ENCODE results near the gene SYNGR3.

Gene SYNGR3

GRCh38 chr16:1942810-1943726 lies 46.7 kb upstream of the SYNGR3 start, which contains the start of gene MSRB1:
Gene MSRB1 (minus strand): TSS chr16:1943199. CDS start chr16:1943156, 43 bp downstream.
- DNase-seq (ENCODE audit: extremely low read depth, insufficient read length): peak; percentile 97
- Histone ChIP-seq H3K4me3 (replicated peaks; ENCODE audit: low read depth, low read length) (peak within 1 kb of the TSS; percentile 79), H3K36me3 (ENCODE audit: control insufficient read depth, insufficient read depth, low read length) (peaks cover 19% of the 10 kb centered on the region), H3K27me3 (replicated peaks; ENCODE audit: control insufficient read depth, insufficient read depth, low read length) (no peaks in the 10 kb centered on the region)
- no peak for TF ChIP-seq CTCF (IDR thresholded peaks at IDR 0.05; ENCODE audit: insufficient read depth, low read length, poor library complexity, severe bottlenecking)

GRCh38 chr16:1944612-1945199 lies 45.1 kb upstream of the SYNGR3 start:
- no peak overlapping the region for H3K4me3 ChIP-seq (replicated peaks; ENCODE audit: low read depth, low read length)
- peaks cover 8% of the 10 kb centered on the region for H3K36me3 ChIP-seq (ENCODE audit: control insufficient read depth, insufficient read depth, low read length)
- DNase-seq (ENCODE audit: extremely low read depth, insufficient read length): no peak
- H3K27me3 ChIP-seq (replicated peaks; ENCODE audit: control insufficient read depth, insufficient read depth, low read length): no peaks in the 10 kb centered on the region
- no peak for TF ChIP-seq CTCF (IDR thresholded peaks at IDR 0.05; ENCODE audit: insufficient read depth, low read length, poor library complexity, severe bottlenecking)

- DNase-seq (ENCODE audit: extremely low read depth, insufficient read length): no peak
- no peak overlapping the region for H3K4me3 ChIP-seq (replicated peaks; ENCODE audit: low read depth, low read length)
Observed at GRCh38 chr16:1945559-1946391, 44.0 kb upstream of the SYNGR3 start.

GRCh38 chr16:1946495-1947368 lies 43.0 kb upstream of the SYNGR3 start:
- Histone ChIP-seq H3K36me3 (ENCODE audit: control insufficient read depth, insufficient read depth, low read length) (no peaks in the 10 kb centered on the region), H3K4me3 (replicated peaks; ENCODE audit: low read depth, low read length) (no peak overlapping the region), H3K27me3 (replicated peaks; ENCODE audit: control insufficient read depth, insufficient read depth, low read length) (no peaks in the 10 kb centered on the region)
- no peak for DNase-seq (ENCODE audit: extremely low read depth, insufficient read length)
- TF ChIP-seq CTCF (IDR thresholded peaks at IDR 0.05; ENCODE audit: insufficient read depth, low read length, poor library complexity, severe bottlenecking): no peak

More at GRCh38 chr16:1945559-1946391, 44.0 kb upstream of the SYNGR3 start:
- no peak for TF ChIP-seq CTCF (IDR thresholded peaks at IDR 0.05; ENCODE audit: insufficient read depth, low read length, poor library complexity, severe bottlenecking)
- Histone ChIP-seq H3K27me3 (replicated peaks; ENCODE audit: control insufficient read depth, insufficient read depth, low read length) (no peaks in the 10 kb centered on the region), H3K36me3 (ENCODE audit: control insufficient read depth, insufficient read depth, low read length) (peaks cover 2% of the 10 kb centered on the region; the same call in 1 of the 2 replicates)

GRCh38 chr16:1947369-1947670 lies 42.5 kb upstream of the SYNGR3 start:
- no peaks in the 10 kb centered on the region for H3K27me3 ChIP-seq (replicated peaks; ENCODE audit: control insufficient read depth, insufficient read depth, low read length)
- TF ChIP-seq CTCF (IDR thresholded peaks at IDR 0.05; ENCODE audit: insufficient read depth, low read length, poor library complexity, severe bottlenecking): no peak
- H3K4me3 ChIP-seq (replicated peaks; ENCODE audit: low read depth, low read length): no peak overlapping the region
- H3K36me3 ChIP-seq (ENCODE audit: control insufficient read depth, insufficient read depth, low read length): no peaks in the 10 kb centered on the region
- DNase-seq (ENCODE audit: extremely low read depth, insufficient read length): no peak

Measured in GM06990 (cell line).